ENCODE results near the gene GSTO1.

The GSTO1 gene

GRCh38 chr10:104277785-104278184, 23.1 kb downstream of the GSTO1 start:
- TF ChIP-seq, protein P1, sequence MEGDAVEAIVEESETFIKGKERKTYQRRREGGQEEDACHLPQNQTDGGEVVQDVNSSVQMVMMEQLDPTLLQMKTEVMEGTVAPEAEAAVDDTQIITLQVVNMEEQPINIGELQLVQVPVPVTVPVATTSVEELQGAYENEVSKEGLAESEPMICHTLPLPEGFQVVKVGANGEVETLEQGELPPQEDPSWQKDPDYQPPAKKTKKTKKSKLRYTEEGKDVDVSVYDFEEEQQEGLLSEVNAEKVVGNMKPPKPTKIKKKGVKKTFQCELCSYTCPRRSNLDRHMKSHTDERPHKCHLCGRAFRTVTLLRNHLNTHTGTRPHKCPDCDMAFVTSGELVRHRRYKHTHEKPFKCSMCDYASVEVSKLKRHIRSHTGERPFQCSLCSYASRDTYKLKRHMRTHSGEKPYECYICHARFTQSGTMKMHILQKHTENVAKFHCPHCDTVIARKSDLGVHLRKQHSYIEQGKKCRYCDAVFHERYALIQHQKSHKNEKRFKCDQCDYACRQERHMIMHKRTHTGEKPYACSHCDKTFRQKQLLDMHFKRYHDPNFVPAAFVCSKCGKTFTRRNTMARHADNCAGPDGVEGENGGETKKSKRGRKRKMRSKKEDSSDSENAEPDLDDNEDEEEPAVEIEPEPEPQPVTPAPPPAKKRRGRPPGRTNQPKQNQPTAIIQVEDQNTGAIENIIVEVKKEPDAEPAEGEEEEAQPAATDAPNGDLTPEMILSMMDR (conservative IDR thresholded peaks at IDR 0.05), result no peak
- H3K27ac ChIP-seq, result peak overlapping the region; percentile 95

GRCh38 chr10:104279550-104280259, 25.0 kb downstream of the GSTO1 start:
- H3K27ac ChIP-seq, result peak overlapping the region; percentile 95
- TF ChIP-seq, protein P1 (conservative IDR thresholded peaks at IDR 0.05), result no peak

DNA sequence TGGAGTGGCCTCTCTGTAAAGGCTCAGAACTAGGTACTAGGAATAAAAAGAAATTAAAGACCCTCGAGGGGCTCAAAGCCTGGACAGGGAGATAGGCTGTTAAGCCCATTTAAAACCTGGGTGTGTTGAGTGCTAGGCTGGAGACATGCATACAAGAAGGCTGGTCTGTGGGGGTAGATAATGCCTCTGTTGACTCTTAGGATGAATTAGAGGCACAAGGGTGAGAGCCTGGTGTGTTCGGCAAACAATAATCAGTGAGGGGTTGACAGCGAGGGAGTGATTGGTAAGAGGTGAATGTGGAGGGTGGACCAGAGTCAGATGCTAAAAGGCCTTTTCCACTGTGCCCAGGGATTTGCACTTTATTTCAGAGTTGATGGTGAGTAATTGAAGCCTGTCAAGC, 27.0 kb downstream of the GSTO1 start:
- H3K27ac ChIP-seq, result no peak overlapping the region
- TF ChIP-seq, protein P1 (conservative IDR thresholded peaks at IDR 0.05), result no peak

GRCh38 chr10:104284846-104285245, 30.2 kb downstream of the GSTO1 start:
- no peak overlapping the region for H3K27ac ChIP-seq
- TF ChIP-seq, protein P1 (conservative IDR thresholded peaks at IDR 0.05), result no peak

- H3K27ac ChIP-seq, result peak overlapping the region; percentile 74
- TF ChIP-seq, protein P1 (conservative IDR thresholded peaks at IDR 0.05), result no peak
Observed at GRCh38 chr10:104286939-104287338, 32.2 kb downstream of the GSTO1 start.

DNA sequence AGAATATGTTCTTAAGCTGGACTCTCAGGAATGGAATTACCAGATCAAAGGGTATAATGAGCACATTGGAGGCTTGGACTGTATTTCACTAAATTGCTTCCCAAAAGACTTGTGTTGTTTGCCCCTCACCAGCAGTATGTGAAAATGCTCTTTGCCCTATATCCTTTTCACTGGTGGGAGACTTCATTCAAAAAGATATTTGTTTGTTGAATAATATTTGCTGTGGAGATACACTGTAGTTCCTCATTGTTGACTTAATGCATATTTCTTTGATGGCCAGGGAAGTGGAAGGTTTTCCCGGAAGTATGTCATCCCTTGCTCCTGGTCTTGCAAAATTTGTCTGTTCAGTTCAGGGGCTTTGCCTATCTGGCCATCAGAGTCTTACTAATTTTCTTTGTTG, 33.7 kb downstream of the GSTO1 start:
- H3K27ac ChIP-seq, result peak overlapping the region; percentile 74
- TF ChIP-seq, protein P1 (conservative IDR thresholded peaks at IDR 0.05), result no peak

GRCh38 chr10:104291439-104291951, 36.8 kb downstream of the GSTO1 start:
- TF ChIP-seq, protein P1 (conservative IDR thresholded peaks at IDR 0.05), result peak; percentile 99
- no peak overlapping the region for H3K27ac ChIP-seq

All from VCaP (cell line).